NCI-H128 (cell line): ENCODE results near the gene HSP90AB1.

Experiments
- DNase-seq: peaks from one replicate; lab custom pipeline; 2025; ENCODE audit not compliant: unreplicated experiment; lab: John Stamatoyannopoulos, UW

HSP90AB1 gene

GRCh38 chr6:44246663-44247337 is at the start of gene HSP90AB1:
TSS of gene HSP90AB1 (plus strand) at chr6:44247101. CDS start at chr6:44248630, 1,529 bp downstream.
- peak; percentile 88 for DNase-seq

GRCh38 chr6:44198684-44199083 is 48.2 kb upstream of the HSP90AB1 start:
- DNase-seq: no peak

- DNase-seq: no peak
These were observed 47.0 kb upstream of the HSP90AB1 start for GRCh38 chr6:44199883-44200282.

GRCh38 chr6:44201200-44201599 is 45.7 kb upstream of the HSP90AB1 start:
- DNase-seq: no peak

GRCh38 chr6:44201638-44202303 is 45.1 kb upstream of the HSP90AB1 start:
- no peak for DNase-seq

GRCh38 chr6:44202332-44202971 is 44.4 kb upstream of the HSP90AB1 start:
- no peak for DNase-seq

- DNase-seq: no peak
These were observed 43.7 kb upstream of the HSP90AB1 start for GRCh38 chr6:44202972-44203750.

GRCh38 chr6:44203955-44204354 is 42.9 kb upstream of the HSP90AB1 start:
- DNase-seq: no peak

- DNase-seq: no peak
These were observed 38.9 kb upstream of the HSP90AB1 start for GRCh38 chr6:44207966-44208365.

- DNase-seq: no peak
These were observed 35.6 kb upstream of the HSP90AB1 start for GRCh38 chr6:44211284-44211683.

GRCh38 chr6:44214307-44214706 is 32.6 kb upstream of the HSP90AB1 start:
- no peak for DNase-seq

- no peak for DNase-seq
These were observed 30.1 kb upstream of the HSP90AB1 start, which contains the start of gene MYMX for GRCh38 chr6:44216677-44217331. TSS of gene MYMX (plus strand) at chr6:44216926. CDS start at chr6:44217472, 546 bp downstream.

- DNase-seq: no peak
These were observed 29.4 kb upstream of the HSP90AB1 start for GRCh38 chr6:44217332-44218143.

GRCh38 chr6:44219053-44219814 is 27.7 kb upstream of the HSP90AB1 start:
- no peak for DNase-seq

GRCh38 chr6:44219815-44220784 is 26.8 kb upstream of the HSP90AB1 start:
- no peak for DNase-seq

- no peak for DNase-seq
These were observed 26.0 kb upstream of the HSP90AB1 start for GRCh38 chr6:44220913-44221290.

GRCh38 chr6:44221291-44221960 is 25.5 kb upstream of the HSP90AB1 start:
- DNase-seq: no peak

- no peak for DNase-seq
These were observed 25.0 kb upstream of the HSP90AB1 start for GRCh38 chr6:44221961-44222335.
